Endothelial cell of umbilical vein (primary cell): ENCODE data around the gene CARNS1. TPM values are rescaled to one million over a fixed set of nuclear protein-coding genes. Genes with fewer than 3 reads are reported as not detected.
A peak's percentile ranks its signal among the peaks of the same experiment; 100 is the strongest.

Experiments
- BruUV-seq: library from RNA; stranded (reverse); fragments of 400-500 nt; replicated peaks from 2 replicates; lab custom pipeline; 2021; lab: Mats Ljungman, UMichigan
- CTCF ChIA-PET: fragments of 300-600, 350-600 bp; sonication (Branson Sonifier 250); formaldehyde crosslinking; loops from one replicate; lab custom pipeline; 2021; ENCODE audit warnings: antibody characterized with exemption, inconsistent platforms; lab: Charles Lee
- POLR2A ChIA-PET: fragments of 300-600, 350-600 bp; sonication (Branson Sonifier 250); formaldehyde crosslinking; loops from one replicate; lab custom pipeline; 2021; ENCODE audit warnings: antibody characterized with exemption, inconsistent platforms; lab: Charles Lee
- DNase-seq: peaks from one replicate; pipeline ENCODE4 v3.0.0-alpha.2; 2011; ENCODE audit warnings: low read depth, low spot score
- FAIRE-seq: peaks from 2 replicates; lab custom pipeline; 2011; peaks lifted over from hg19 to GRCh38; lab: Jason Lieb, UNC
- H2AFZ ChIP-seq: 2 replicates; pipeline ENCODE4 v1.6.0; 2012; ENCODE audit warnings: low read depth, low read length, control low read depth, inconsistent platforms
- H3K27ac ChIP-seq: 2 replicates; pipeline ENCODE4 v1.5.1; 2011; ENCODE audit warnings: low read depth, mild to moderate bottlenecking, control low read depth, low read length, moderate library complexity; ENCODE audit not compliant: insufficient read depth
- H3K27me3 ChIP-seq, 2 experiments: 2 replicates each; pipeline versions ENCODE4 v1.6.0 to v1.6.1; 2011; ENCODE audit warnings: low read length in 2 of 2, mixed read lengths in 1 of 2; ENCODE audit not compliant: control insufficient read depth in 2 of 2, insufficient read depth in 2 of 2
- H3K36me3 ChIP-seq, 2 experiments: 2 replicates in 1 of 2; 3 replicates in 1 of 2; pipeline ENCODE4 v1.5.1; 2011; ENCODE audit warnings: low read length in 2 of 2, mild to moderate bottlenecking in 1 of 2, moderate library complexity in 1 of 2; ENCODE audit not compliant: control insufficient read depth in 2 of 2, insufficient read depth in 2 of 2; ENCODE audit errors: extremely low read depth in 1 of 2
- H3K4me1 ChIP-seq: 3 replicates; pipeline ENCODE4 v1.5.1; 2011; ENCODE audit warnings: mild to moderate bottlenecking, low read length; ENCODE audit not compliant: control insufficient read depth, insufficient read depth; ENCODE audit errors: extremely low read depth
- H3K4me2 ChIP-seq: 2 replicates; pipeline ENCODE4 v1.6.1; 2011; ENCODE audit warnings: low read length, control low read depth, mixed read lengths; ENCODE audit not compliant: insufficient read depth
- H3K4me3 ChIP-seq, 3 experiments: fragments of 200-600 bp in 1 of 3; sonication (generic), shearing (Covaris generic) in 1 of 3; replicated peaks in 1 of 3; 2 replicates each; pipeline ENCODE4 v1.5.1; 2011 to 2016; ENCODE audit warnings: control low read depth in 3 of 3, low read length in 3 of 3, mild to moderate bottlenecking in 2 of 3, inconsistent platforms in 1 of 3, low read depth in 1 of 3, moderate library complexity in 1 of 3; ENCODE audit not compliant: insufficient read depth in 1 of 3
- H3K79me2 ChIP-seq: 2 replicates; pipeline ENCODE4 v1.6.0; 2012; ENCODE audit warnings: low read length, inconsistent platforms; ENCODE audit not compliant: control insufficient read depth, insufficient read depth
- H3K9ac ChIP-seq: replicated peaks from 2 replicates; pipeline ENCODE3; 2011; ENCODE audit warnings: low read length, control low read depth; ENCODE audit not compliant: insufficient read depth; ENCODE audit errors: extremely low read depth
- H3K9me1 ChIP-seq: replicated peaks from 3 replicates; pipeline ENCODE4 v1.6.0; 2011; ENCODE audit warnings: mild to moderate bottlenecking, low read length; ENCODE audit not compliant: control insufficient read depth, insufficient read depth; ENCODE audit errors: extremely low read depth
- H3K9me3 ChIP-seq: replicated peaks from 2 replicates; pipeline ENCODE4 v1.5.1; 2012; ENCODE audit warnings: low read length, inconsistent platforms; ENCODE audit not compliant: control insufficient read depth, insufficient read depth
- H4K20me1 ChIP-seq: replicated peaks from 2 replicates; pipeline ENCODE3; 2011; ENCODE audit warnings: mild to moderate bottlenecking, low read length; ENCODE audit not compliant: control insufficient read depth, insufficient read depth; ENCODE audit errors: extremely low read depth
- CTCF ChIP-seq, 2 donors: IDR thresholded peaks; 1 replicate in 1 of 2; 2 replicates in 1 of 2; pipeline ENCODE4 v1.5.1; 2011; ENCODE audit warnings: low read length in 2 of 2, mild to moderate bottlenecking in 2 of 2, moderate library complexity in 2 of 2, control low read depth in 1 of 2, inconsistent platforms in 1 of 2, low read depth in 1 of 2; ENCODE audit not compliant: insufficient read depth in 1 of 2; ENCODE audit errors: extremely low read depth in 1 of 2
- EZH2 ChIP-seq: IDR thresholded peaks from 2 replicates; pipeline ENCODE4 v1.6.1; 2012; ENCODE audit warnings: borderline replicate concordance, low read depth, mild to moderate bottlenecking, moderate library complexity, low read length, inconsistent platforms; ENCODE audit not compliant: severe bottlenecking
- FOS ChIP-seq: IDR thresholded peaks from 2 replicates; pipeline ENCODE4 v1.6.1; 2011; ENCODE audit warnings: mild to moderate bottlenecking, low read length, moderate library complexity, borderline replicate concordance; ENCODE audit not compliant: insufficient read depth
- GATA2 ChIP-seq: IDR thresholded peaks from 2 replicates; pipeline ENCODE4 v1.7.0; 2011; ENCODE audit warnings: low read depth, mild to moderate bottlenecking, moderate library complexity, mixed read lengths, low read length; ENCODE audit not compliant: insufficient read length, insufficient read depth
- MYC ChIP-seq: IDR thresholded peaks from one replicate; pipeline ENCODE4 v1.6.1; 2011; ENCODE audit warnings: mild to moderate bottlenecking, low read depth, low read length
- POLR2A ChIP-seq: IDR thresholded peaks from 2 replicates; pipeline ENCODE4 v1.6.1; 2012; ENCODE audit warnings: low read depth, mild to moderate bottlenecking, control low read depth, low read length
- POLR2AphosphoS5 ChIP-seq: IDR thresholded peaks from 2 replicates; pipeline ENCODE4 v1.6.1; 2012; ENCODE audit warnings: low read depth, mild to moderate bottlenecking, control low read depth, low read length, moderate library complexity; ENCODE audit not compliant: insufficient read depth
- dilution Hi-C: fragments of 300-500 bp; cut with MboI; formaldehyde crosslinking; loops from one replicate; pipeline ENCODE4 v1.15.0; 2019; ENCODE audit warnings: low sequenced_read_pairs; ENCODE audit not compliant: extremely low pct_ligation_motif_present
- intact Hi-C: fragments of 100-400 bp; cut with micrococcal nuclease; formaldehyde crosslinking; loops from one replicate; pipeline ENCODE4 v1.10.0; 2022
- polyA plus RNA-seq, 4 experiments: library from polyadenylated mRNA; depleted of rRNA in 3 of 4; stranded (reverse) in 3 of 4; unstranded in 1 of 4; fragments of >200 nt; gene quantifications; 2 replicates each; pipeline versions ENCODE4 v1.2.1 to v1.2.3, GENCODE V29; 2011 to 2012; ENCODE audit warnings: missing spikeins in 1 of 4
- total RNA-seq: library from RNA; stranded (reverse); gene quantifications from 2 replicates; pipeline ENCODE4 v1.2.3, GENCODE V29; 2021
- TF ChIP-seq, protein P1 (sequence below): IDR thresholded peaks from 2 replicates; pipeline ENCODE4 v1.6.1; 2011; ENCODE audit not compliant: insufficient read depth, insufficient read length

The CARNS1 gene
- total and polyA plus RNA-seq, 2 donors (not counting 3 experiments of a cell fraction or from before 2014, with no cell fraction given) = 0.14 to 0.35 TPM

DNA sequence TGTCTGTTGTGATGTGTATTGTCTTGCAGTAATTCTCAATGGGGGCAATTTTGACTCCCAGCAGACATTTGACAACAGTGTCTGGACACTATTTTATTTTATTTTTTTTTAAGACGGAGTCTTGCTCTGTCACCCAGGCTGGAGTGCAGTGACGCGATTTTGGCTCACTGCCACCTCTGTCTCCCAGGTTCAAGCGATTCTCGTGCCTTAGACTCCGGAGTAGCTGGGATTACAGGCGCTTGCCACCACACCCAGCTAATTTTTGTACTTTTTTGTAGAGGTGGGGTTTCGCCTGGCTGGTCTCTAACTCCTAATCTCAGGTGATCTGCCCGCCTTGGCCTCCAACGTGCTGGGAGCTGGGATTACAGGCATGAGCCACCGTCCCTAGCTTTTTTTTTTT lies 14.2 kb downstream of the CARNS1 start:
- H3K27ac ChIP-seq = no peak overlapping the region
- ChIA-PET POLR2A (no interaction called here), CTCF (no interaction called here)
- no peaks in the 10 kb centered on the region for H3K9me3 ChIP-seq
- dilution Hi-C loops = no loop called here
- peaks cover 10% of the 10 kb centered on the region for H3K79me2 ChIP-seq
- FAIRE-seq (peak; percentile 26), DNase-seq (no peak)
- peaks cover 0 to 26% of the 10 kb centered on the region in 2 experiments for H3K36me3 ChIP-seq
- H4K20me1 ChIP-seq = no peaks in the 10 kb centered on the region
- BruUV-seq = no TSS peak
- no peak overlapping the region for H3K9ac ChIP-seq
- H3K27me3 ChIP-seq = no peaks in the 10 kb centered on the region
- no peak overlapping the region for H3K4me2 ChIP-seq
- intact Hi-C loops = loop anchor here (2.0 kb wide), 1 partner anchor 39 kb away; the partner anchor contains the start of gene TMEM134
- H3K4me1 ChIP-seq = no peaks in the 10 kb centered on the region
- H3K4me3 ChIP-seq = no peak overlapping the region
- H2AFZ ChIP-seq = no peak overlapping the region
- TF ChIP-seq MYC = no peak
- TF ChIP-seq GATA2 = no peak
- TF ChIP-seq POLR2A = no peak
- TF ChIP-seq POLR2AphosphoS5 = no peak
- TF ChIP-seq, protein P1, sequence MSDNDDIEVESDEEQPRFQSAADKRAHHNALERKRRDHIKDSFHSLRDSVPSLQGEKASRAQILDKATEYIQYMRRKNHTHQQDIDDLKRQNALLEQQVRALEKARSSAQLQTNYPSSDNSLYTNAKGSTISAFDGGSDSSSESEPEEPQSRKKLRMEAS = no peak
- TF ChIP-seq FOS = no peak
- H3K9me1 ChIP-seq = no peaks in the 10 kb centered on the region

- dilution Hi-C loops = no loop called here
- H3K4me1 ChIP-seq = no peaks in the 10 kb centered on the region
- ChIA-PET POLR2A (no interaction called here), CTCF (no interaction called here)
- H3K9ac ChIP-seq = no peak overlapping the region
- H2AFZ ChIP-seq = no peak overlapping the region
- BruUV-seq = no TSS peak
- FAIRE-seq = no peak
- no peak overlapping the region for H3K4me3 ChIP-seq
- intact Hi-C loops = no loop called here
- H4K20me1 ChIP-seq = no peaks in the 10 kb centered on the region
- no peaks in the 10 kb centered on the region for H3K9me1 ChIP-seq
- H3K27ac ChIP-seq = no peak overlapping the region
- DNase-seq = no peak
- no peak overlapping the region for H3K4me2 ChIP-seq
- no peaks in the 10 kb centered on the region for H3K27me3 ChIP-seq
- peaks cover 10% of the 10 kb centered on the region for H3K79me2 ChIP-seq
- peaks cover 0 to 31% of the 10 kb centered on the region in 2 experiments for H3K36me3 ChIP-seq
- no peaks in the 10 kb centered on the region for H3K9me3 ChIP-seq
- TF ChIP-seq MYC (no peak), GATA2 (no peak), CTCF (IDR thresholded peaks at IDR 0.05; ENCODE audit: extremely low read depth in 1 of 2, insufficient read depth in 1 of 2, low read depth in 1 of 2, low read length in 2 of 2) (no peak), POLR2AphosphoS5 (no peak), FOS (no peak), EZH2 (no peak), POLR2A (no peak)
- TF ChIP-seq, protein P1 = no peak
These were observed 16.1 kb downstream of the CARNS1 start for GRCh38 chr11:67431346-67432249.
